GM12892 (cell line): Measurements from ENCODE around the gene RARG.

Experiments
- POLR2A ChIP-seq: IDR thresholded peaks from 2 replicates; pipeline ENCODE4 v1.6.1; 2011; ENCODE audit warnings: low read depth, low read length, control low read depth
- POLR2AphosphoS5 ChIP-seq: IDR thresholded peaks from 2 replicates; pipeline ENCODE4 v1.6.1; 2011; ENCODE audit warnings: low read depth, low read length, control low read depth
- TAF1 ChIP-seq: IDR thresholded peaks from 2 replicates; pipeline ENCODE4 v1.6.1; 2011; ENCODE audit warnings: low read depth, mild to moderate bottlenecking, control low read depth, low read length, borderline replicate concordance

- TF ChIP-seq POLR2A (no peak), POLR2AphosphoS5 (no peak), TAF1 (no peak)
Measured at GRCh38 chr12:53185582-53186153, 46.3 kb downstream of the RARG start.
